Activated CD8-positive, alpha-beta T cell treated with anti-CD3 and anti-CD28 coated beads for 36 hours (primary cell): Measurements from ENCODE around the gene SPANXC. TPM values are rescaled to one million over a fixed set of nuclear protein-coding genes. Genes with fewer than 3 reads are reported as not detected.

Experiments
- ATAC-seq: fragments of 200-7000 bp; cut with Tn5 transposase; one replicate; pipeline ENCODE4 v1.10.0; 2021; ENCODE audit warnings: mild to moderate bottlenecking, moderate library complexity
- CTCF ChIA-PET: fragments of 350-600 bp; sonication (Branson Sonifier 250); formaldehyde crosslinking; loops from one replicate; lab custom pipeline; 2021; ENCODE audit warnings: antibody characterized with exemption; lab: Charles Lee
- POLR2A ChIA-PET: fragments of 350-600 bp; sonication (Branson Sonifier 250); formaldehyde crosslinking; loops from one replicate; lab custom pipeline; 2021; ENCODE audit warnings: antibody characterized with exemption; lab: Charles Lee
- DNase-seq: peaks from one replicate; pipeline ENCODE4 v3.0.0-alpha.2; 2020
- H3K27ac Mint-ChIP-seq: one replicate; pipeline ENCODE4 v1.8.0; 2021; ENCODE audit warnings: mild to moderate bottlenecking, mixed read lengths
- H3K27me3 Mint-ChIP-seq: one replicate; pipeline ENCODE4 v1.8.0; 2021; ENCODE audit warnings: mixed read lengths
- H3K36me3 Mint-ChIP-seq: one replicate; pipeline ENCODE4 v1.8.0; 2021; ENCODE audit warnings: low read depth, mixed read lengths
- H3K4me1 Mint-ChIP-seq: one replicate; pipeline ENCODE4 v1.8.0; 2021; ENCODE audit warnings: low read depth, mixed read lengths
- H3K4me3 Mint-ChIP-seq: one replicate; pipeline ENCODE4 v1.8.0; 2021; ENCODE audit warnings: mild to moderate bottlenecking, moderate library complexity, mixed read lengths
- H3K9me3 Mint-ChIP-seq: one replicate; pipeline ENCODE4 v1.8.0; 2021; ENCODE audit warnings: mixed read lengths
- intact Hi-C: fragments of 100-400 bp; cut with micrococcal nuclease; formaldehyde crosslinking; loops from one replicate; pipeline ENCODE4 v1.10.0; 2022
- total RNA-seq, 2 experiments: library from RNA; stranded (reverse); gene quantifications; one replicate each; pipeline ENCODE4 v1.2.3, GENCODE V29; 2021
- TF ChIP-seq, protein P1 (sequence below): fragments of 200-600 bp; IDR thresholded peaks from one replicate; pipeline ENCODE4 v1.8.0; 2022; ENCODE audit warnings: antibody characterized with exemption, mild to moderate bottlenecking

Gene SPANXC
- total RNA-seq, 2 experiments from 2014 or later = not detected

DNA sequence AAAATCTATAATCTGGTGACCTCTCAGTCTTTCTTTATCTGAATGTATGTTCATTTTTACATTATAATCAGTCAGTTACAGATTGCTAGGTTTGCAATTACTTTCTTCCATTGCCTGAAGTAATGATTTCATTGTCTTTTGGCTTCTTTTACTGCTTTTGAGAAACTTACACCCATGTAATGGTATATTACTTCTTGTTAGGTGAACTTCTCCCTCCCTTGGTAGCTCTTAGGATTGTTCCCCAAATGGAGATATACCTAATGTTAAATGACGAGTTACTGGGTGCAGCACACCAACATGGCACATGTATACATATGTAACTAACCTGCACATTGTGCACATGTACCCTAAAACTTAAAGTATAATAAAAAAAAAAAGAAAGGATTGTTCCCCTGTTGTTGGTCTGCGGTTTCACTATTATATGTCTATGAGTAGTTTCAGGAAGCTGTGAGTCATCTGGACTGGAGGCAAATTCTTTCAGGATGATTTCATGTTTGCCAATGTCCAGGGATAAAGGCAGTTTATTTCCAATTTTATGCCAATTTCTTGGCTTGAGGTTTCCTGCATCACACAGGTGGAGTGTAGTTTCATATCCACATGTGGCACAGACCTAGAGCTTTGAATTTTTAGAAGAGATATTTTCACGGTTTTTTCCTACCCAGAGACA lies 21.8 kb downstream of the SPANXC start:
- DNase-seq (no peak), ATAC-seq (no peak)
- H3K9me3 Mint-ChIP-seq = peaks cover 2% of the 10 kb centered on the region
- intact Hi-C loops = no loop called here
- H3K4me1 Mint-ChIP-seq = no peaks in the 10 kb centered on the region
- no peaks in the 10 kb centered on the region for H3K27me3 Mint-ChIP-seq
- no peak overlapping the region for H3K27ac Mint-ChIP-seq
- no peaks in the 10 kb centered on the region for H3K36me3 Mint-ChIP-seq
- ChIA-PET CTCF (no interaction called here), POLR2A (no interaction called here)
- TF ChIP-seq, protein P1, sequence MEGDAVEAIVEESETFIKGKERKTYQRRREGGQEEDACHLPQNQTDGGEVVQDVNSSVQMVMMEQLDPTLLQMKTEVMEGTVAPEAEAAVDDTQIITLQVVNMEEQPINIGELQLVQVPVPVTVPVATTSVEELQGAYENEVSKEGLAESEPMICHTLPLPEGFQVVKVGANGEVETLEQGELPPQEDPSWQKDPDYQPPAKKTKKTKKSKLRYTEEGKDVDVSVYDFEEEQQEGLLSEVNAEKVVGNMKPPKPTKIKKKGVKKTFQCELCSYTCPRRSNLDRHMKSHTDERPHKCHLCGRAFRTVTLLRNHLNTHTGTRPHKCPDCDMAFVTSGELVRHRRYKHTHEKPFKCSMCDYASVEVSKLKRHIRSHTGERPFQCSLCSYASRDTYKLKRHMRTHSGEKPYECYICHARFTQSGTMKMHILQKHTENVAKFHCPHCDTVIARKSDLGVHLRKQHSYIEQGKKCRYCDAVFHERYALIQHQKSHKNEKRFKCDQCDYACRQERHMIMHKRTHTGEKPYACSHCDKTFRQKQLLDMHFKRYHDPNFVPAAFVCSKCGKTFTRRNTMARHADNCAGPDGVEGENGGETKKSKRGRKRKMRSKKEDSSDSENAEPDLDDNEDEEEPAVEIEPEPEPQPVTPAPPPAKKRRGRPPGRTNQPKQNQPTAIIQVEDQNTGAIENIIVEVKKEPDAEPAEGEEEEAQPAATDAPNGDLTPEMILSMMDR = no peak
- H3K4me3 Mint-ChIP-seq = no peak overlapping the region

DNA sequence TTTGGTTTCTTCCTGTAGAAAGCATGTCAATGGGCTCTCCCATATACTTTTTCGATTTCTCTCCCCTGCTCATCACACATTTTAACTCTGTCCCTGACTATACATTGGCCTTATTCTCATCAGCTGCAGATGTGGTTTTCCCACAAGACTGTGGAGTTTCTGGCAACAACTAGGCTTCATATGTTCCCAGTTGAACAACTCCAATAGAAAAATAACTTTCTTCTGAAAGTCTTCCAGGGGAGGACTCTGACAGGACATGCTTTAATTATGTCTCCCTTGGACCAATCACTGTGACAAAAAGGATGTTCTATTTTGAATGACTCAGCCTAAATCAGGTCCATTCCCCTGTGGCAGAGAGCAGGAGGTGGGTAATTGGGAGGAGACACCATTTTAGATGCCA lies 28.1 kb downstream of the SPANXC start:
- TF ChIP-seq, protein P1 = no peak
- ChIA-PET POLR2A (no interaction called here), CTCF (no interaction called here)
- intact Hi-C loops = no loop called here
- no peak overlapping the region for H3K4me3 Mint-ChIP-seq
- H3K27ac Mint-ChIP-seq = no peak overlapping the region
- H3K27me3 Mint-ChIP-seq = no peaks in the 10 kb centered on the region
- no peak for ATAC-seq
- H3K4me1 Mint-ChIP-seq = no peaks in the 10 kb centered on the region
- DNase-seq = no peak
- H3K9me3 Mint-ChIP-seq = peaks cover 2% of the 10 kb centered on the region
- H3K36me3 Mint-ChIP-seq = no peaks in the 10 kb centered on the region

DNA sequence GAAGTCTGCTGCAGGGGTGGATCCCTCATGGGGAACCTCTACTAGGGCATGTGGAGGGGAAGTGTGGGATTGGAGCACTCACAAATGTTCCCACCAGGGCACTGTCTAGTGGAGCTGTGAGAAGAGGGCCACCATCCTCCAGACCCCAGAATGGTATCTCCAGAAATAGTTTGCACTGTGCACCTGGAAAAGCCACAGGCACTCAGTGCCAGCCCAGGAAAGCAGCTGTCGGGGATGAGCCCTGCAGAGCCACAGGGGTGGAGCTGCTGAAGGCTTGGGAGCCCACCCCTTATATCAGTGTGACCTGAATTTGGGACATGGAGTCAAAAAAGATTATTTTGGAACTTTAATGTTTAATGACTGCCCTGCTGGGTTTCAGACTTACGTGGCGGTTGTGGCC lies 40.4 kb downstream of the SPANXC start:
- H3K4me1 Mint-ChIP-seq = no peaks in the 10 kb centered on the region
- ATAC-seq (no peak), DNase-seq (no peak)
- POLR2A ChIA-PET = no interaction called here
- no peak overlapping the region for H3K27ac Mint-ChIP-seq
- no peak overlapping the region for H3K4me3 Mint-ChIP-seq
- intact Hi-C loops = no loop called here
- H3K36me3 Mint-ChIP-seq = no peaks in the 10 kb centered on the region
- CTCF ChIA-PET = no interaction called here
- H3K27me3 Mint-ChIP-seq = no peaks in the 10 kb centered on the region
- TF ChIP-seq, protein P1 = no peak
- peaks cover 2% of the 10 kb centered on the region for H3K9me3 Mint-ChIP-seq

Other genes starting within 250 kb of the SPANXC start
- gene SPANXB1, start 239.9 kb downstream of the SPANXC start, total RNA-seq = not detected
- gene LDOC1, start 65.4 kb downstream of the SPANXC start, total RNA-seq = 1 to 10 TPM; 2.4 to 2.7 TPM